Epidermal melanocyte (primary cell): ENCODE results near the gene FAM20C.

Experiments used
- DNase-seq: peaks from one replicate; pipeline ENCODE4 v3.0.0; 2011; ENCODE audit warnings: low spot score; ENCODE audit not compliant: insufficient read length

The FAM20C gene

DNA sequence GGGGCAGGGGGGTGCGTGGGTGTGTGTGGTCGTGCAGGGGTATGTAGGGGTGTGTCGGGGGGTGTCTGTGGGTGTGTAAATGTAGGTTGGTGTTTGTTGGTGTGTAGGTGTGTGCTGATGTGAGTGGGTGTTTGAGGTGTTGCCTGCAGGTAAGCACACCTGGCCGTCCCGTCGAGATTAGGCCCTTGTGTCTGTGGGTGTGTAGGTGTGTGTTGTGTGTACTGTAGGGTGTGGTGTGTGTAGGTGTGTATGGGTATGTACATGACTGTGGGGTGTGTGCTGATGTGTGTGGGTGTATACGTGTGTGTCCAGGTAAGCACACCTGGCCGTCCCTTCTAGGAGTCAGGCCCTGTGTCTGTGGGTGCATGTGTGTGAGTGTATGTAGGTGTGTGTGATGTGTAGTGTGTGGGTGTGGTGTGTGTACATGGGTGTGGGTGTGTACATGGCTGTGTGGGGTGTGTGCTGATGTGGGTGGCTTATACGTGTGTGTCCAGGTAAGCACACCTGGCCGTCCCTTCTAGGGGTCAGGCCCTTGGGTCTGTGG, 15.8 kb downstream of the FAM20C start:
- DNase-seq: no peak

DNA sequence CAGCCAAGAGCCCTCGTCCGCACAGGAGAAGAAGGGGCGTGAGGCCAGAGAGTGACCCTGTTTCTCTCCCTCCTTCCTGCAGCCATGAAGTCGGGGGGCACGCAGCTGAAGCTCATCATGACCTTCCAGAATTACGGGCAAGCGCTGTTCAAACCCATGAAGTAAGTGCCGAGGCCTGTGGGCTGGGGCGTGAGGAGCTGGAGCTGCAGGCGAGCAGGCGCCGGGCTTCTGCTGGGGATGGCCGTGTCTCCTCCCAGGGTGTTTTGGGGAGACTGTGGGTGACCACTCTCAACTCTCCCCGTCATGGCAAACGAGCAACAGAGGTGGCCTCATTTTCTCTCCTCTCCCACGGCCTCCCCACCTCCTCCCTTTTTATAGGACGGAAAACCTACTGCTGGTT, 16.4 kb downstream of the FAM20C start:
- no peak for DNase-seq

DNA sequence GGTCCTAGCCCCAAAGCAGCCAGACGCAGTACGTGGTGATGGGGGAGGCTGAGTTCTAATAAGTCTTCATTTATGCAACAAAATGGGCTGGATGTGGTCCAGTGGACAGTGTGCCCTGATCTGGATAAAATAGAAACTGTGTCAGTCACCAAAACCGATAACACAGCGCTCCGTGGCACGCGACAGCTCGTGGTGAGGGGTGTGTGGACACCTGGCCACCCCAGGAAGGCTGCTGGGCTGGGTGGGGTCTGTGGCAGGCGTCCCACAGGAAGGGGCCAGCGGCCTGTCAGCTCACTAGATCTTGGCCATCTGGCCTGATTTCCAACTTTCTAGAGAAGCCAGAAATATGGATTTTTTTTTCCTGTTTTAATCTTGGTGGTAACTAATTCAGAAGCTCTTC, 17.0 kb downstream of the FAM20C start:
- DNase-seq: no peak

GRCh38 chr7:209906-210305, 17.5 kb downstream of the FAM20C start:
- no peak for DNase-seq

DNA sequence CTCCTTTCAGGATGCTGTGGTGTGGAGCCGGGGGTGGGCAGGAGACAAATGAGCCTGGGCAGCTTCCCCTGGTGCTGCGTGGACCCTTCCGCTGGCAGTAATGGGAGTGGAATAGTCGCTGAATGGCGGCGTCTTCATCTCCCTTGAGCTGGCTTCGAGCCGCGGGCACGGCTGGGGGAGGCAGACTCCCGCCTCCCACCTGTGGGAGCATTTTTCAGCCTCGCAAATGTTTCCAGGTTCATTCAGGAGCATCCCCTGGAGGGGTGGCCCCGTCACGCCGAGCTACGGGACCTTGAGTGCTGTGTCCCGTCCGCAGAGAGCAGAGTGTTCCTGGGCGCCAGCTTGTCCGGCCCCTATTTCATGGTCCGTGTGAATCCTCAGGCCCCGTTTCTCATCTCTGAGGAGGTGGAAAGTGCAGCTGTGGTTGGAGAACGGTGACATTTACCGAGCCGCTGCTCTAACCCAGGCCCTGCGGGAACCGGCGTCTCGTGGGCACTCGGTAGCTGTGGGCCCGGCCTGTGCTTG, 18.1 kb downstream of the FAM20C start:
- DNase-seq: no peak

DNA sequence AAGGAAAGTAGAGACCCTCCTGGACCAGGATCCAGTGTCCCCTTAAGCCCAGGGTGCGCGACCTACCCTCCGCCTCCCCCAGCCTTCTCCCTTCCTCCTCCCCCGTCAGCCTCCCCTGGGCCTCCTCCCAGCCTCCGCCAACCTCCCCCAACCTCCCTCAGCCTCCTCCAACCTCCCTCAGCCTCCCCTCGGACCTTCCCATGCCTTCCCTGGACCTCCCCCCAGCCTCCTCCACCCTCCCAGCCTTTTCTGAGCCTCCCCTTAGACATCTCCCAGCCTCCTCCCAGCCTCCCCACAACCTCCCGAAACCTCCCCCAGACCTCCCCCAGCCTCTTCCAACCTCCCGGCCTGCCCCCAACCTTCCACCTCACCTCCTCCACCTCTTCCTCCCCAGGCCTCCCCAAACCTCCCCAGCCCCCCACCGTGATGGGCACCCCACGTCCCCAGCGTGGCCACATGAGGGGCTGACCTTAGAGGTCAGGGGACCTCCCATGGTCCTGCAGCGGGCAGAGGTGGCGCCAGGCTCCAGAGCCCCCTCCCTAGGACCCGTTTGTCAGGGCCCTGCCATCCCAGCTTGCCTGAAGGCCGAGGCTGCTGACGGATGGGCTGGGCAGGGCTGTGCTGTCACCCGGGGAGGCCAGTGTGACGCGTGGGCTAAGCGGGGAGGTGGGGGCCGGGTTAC, 18.8 kb downstream of the FAM20C start:
- no peak for DNase-seq

DNA sequence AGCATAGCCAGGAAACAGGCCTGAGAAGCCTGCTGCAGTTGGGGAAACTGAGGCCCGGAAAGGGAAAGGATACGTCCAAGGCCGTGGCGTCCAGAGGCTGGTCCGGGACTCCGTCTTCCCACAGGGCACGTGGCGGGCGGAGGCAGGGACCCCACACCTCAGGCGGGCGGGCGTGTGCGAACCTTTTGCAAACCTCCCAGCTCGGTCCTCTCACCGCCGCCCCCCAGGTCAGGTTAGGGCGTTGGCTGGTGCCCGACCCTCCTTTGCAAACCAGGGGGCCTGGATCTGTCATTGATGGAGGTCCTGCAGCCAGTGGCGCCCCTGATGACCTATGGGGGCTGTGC, 19.3 kb downstream of the FAM20C start:
- DNase-seq: no peak

- DNase-seq: no peak
Observed at GRCh38 chr7:212754-213153, 20.4 kb downstream of the FAM20C start.

GRCh38 chr7:213324-213993, 21.1 kb downstream of the FAM20C start:
- no peak for DNase-seq

- no peak for DNase-seq
Observed at GRCh38 chr7:214410-215212, 22.2 kb downstream of the FAM20C start.

- no peak for DNase-seq
Observed at GRCh38 chr7:216360-217300, 24.3 kb downstream of the FAM20C start.

GRCh38 chr7:217781-218180, 25.4 kb downstream of the FAM20C start:
- DNase-seq: no peak

- DNase-seq: no peak
Observed at GRCh38 chr7:218316-218715, 25.9 kb downstream of the FAM20C start.

DNA sequence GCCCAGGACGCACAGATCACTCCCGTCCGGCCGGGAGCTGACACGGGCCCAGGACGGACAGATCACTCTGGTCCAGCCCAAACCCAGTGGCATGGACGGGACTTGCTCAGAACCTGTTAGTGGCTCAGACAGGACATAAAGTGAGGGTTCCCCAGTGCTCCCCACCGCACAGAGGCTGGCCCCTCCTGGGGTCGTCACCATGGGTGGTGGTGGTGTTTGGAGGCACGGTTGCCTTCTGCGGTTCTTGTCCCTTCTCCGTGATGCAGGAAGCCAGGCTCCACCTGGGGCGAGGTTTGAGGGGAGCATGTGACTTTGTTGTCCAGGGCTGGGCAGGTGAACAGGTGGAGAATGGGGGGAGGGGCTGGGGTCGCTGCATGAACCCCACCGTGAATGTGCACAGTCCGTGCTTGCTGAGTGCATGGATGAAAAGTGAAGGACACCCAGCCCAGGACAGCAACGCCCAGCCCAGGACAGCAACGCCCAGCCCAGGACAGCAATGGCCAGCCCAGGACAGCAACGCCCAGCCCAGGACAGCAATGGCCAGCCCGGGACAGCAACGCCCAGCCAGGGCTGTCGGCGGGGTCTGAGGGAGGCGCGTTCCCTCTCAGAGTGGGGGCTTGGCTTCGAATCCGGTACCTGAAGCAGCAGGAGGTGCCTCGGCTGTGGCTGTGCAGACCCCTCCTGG, 26.7 kb downstream of the FAM20C start:
- DNase-seq: no peak

GRCh38 chr7:219581-220150, 27.3 kb downstream of the FAM20C start:
- DNase-seq: no peak

GRCh38 chr7:220151-220841, 27.9 kb downstream of the FAM20C start:
- no peak for DNase-seq

DNA sequence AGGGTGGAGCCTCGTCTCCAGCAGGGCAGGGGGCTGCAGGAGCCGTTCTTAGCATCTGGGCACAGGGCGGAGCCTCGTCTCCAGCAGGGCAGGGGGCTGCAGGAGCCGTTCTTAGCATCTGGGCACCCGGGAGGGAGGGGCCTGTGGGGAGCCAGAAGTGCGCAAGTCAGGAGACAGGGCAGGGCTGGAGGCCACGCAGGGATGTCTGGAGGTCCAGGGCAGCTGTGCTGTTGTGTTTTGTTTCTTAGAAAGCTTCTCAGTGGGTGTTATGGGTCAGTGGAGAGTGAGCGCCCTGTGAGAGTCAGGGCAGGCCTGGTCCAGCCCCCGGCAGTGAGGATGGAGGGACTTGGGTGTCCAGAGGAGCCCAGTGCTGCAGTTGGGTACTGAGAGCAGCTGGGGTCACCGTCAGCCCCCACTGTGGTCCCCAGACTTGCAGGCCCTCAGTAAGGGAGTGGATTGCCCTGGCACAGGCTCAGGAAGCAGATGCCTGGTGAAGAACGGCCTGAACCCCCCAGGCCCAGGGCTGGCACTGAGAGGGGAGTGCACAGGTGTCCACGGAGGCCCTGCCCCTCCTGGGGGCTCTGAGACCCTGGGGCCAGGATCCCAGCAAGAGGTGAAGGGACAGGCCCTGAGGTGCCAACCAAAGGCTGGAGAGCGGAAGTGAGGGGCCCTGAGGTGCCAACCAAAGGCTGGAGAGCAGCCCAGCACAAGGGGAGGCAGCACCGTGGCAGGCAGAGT, 29.8 kb downstream of the FAM20C start:
- no peak for DNase-seq

DNA sequence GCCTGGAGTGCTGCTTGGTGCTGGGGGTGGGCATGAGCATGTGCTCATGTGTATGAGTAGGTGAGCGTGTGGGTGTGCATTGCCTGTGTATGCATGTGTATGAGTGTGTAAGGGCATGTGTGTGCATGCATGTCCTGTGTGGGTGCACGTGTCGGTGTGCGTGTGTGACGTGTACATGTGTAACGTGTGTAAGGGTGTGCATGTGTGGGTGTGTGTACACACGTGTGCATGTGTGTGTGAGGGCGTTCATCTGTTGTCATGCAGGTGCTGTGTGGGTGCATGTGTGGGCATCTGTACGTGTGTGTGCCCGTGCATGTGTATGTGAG, 30.3 kb downstream of the FAM20C start:
- no peak for DNase-seq
